Osteocyte (in vitro differentiated cells): ENCODE results near the gene EIF6. TPM values are rescaled to one million over a fixed set of nuclear protein-coding genes. Genes with fewer than 3 reads are reported as not detected.
"Not testable (repeated sequence)": the region's sequence is repeated elsewhere in the genome, so short reads cannot be mapped to it uniquely, and the experiment has no call there.

Experiments used
- DNase-seq: peaks from one replicate; pipeline ENCODE4 v3.0.0; 2021; ENCODE audit warnings: mixed read lengths; ENCODE audit not compliant: unreplicated experiment; ENCODE audit errors: extremely low spot score
- H3K27ac Mint-ChIP-seq: one replicate; pipeline ENCODE4 v1.8.0; 2021; ENCODE audit warnings: mild to moderate bottlenecking, mixed read lengths; ENCODE audit not compliant: unreplicated experiment
- H3K27me3 Mint-ChIP-seq: one replicate; pipeline ENCODE4 v1.8.0; 2021; ENCODE audit warnings: mixed read lengths; ENCODE audit not compliant: unreplicated experiment
- H3K36me3 Mint-ChIP-seq: one replicate; pipeline ENCODE4 v1.8.0; 2021; ENCODE audit warnings: mixed read lengths; ENCODE audit not compliant: unreplicated experiment
- H3K4me1 Mint-ChIP-seq: one replicate; pipeline ENCODE4 v1.8.0; 2021; ENCODE audit warnings: mixed read lengths; ENCODE audit not compliant: unreplicated experiment
- H3K4me3 Mint-ChIP-seq: one replicate; pipeline ENCODE4 v1.8.0; 2021; ENCODE audit warnings: mild to moderate bottlenecking, moderate library complexity, mixed read lengths; ENCODE audit not compliant: unreplicated experiment
- H3K9me3 Mint-ChIP-seq: one replicate; pipeline ENCODE4 v1.8.0; 2021; ENCODE audit warnings: mixed read lengths; ENCODE audit not compliant: unreplicated experiment
- CTCF ChIP-seq: fragments of 200-600 bp; sonication (generic); IDR thresholded peaks from 2 replicates; pipeline ENCODE4 v1.5.0; 2021; ENCODE audit warnings: antibody characterized with exemption, mild to moderate bottlenecking, moderate library complexity
- total RNA-seq: library from RNA; stranded (reverse); gene quantifications from 2 replicates; pipeline ENCODE4 v1.2.1, GENCODE V29; 2021

Gene EIF6
- total RNA-seq, 1 donor from 2014 or later, result 131 TPM

GRCh38 chr20:35254448-35254999 lies 30.0 kb downstream of the EIF6 start:
- H3K9me3 Mint-ChIP-seq, result no peaks in the 10 kb centered on the region
- H3K36me3 Mint-ChIP-seq, result peaks cover 7% of the 10 kb centered on the region
- H3K4me1 Mint-ChIP-seq, result peaks cover 2% of the 10 kb centered on the region
- no peak overlapping the region for H3K4me3 Mint-ChIP-seq
- H3K27me3 Mint-ChIP-seq, result no peaks in the 10 kb centered on the region
- TF ChIP-seq CTCF, result no peak
- DNase-seq, result no peak
- H3K27ac Mint-ChIP-seq, result no peak overlapping the region

- Mint-ChIP-seq H3K27me3 (no peaks in the 10 kb centered on the region), H3K4me1 (peaks cover 2% of the 10 kb centered on the region), H3K9me3 (no peaks in the 10 kb centered on the region), H3K36me3 (peaks cover 5% of the 10 kb centered on the region), H3K4me3 (no peak overlapping the region), H3K27ac (no peak overlapping the region)
- no peak for TF ChIP-seq CTCF
- DNase-seq, result no peak
These were observed 31.6 kb downstream of the EIF6 start for GRCh38 chr20:35253010-35253409.

- not testable (repeated sequence) for H3K27ac Mint-ChIP-seq, H3K36me3 Mint-ChIP-seq, H3K9me3 Mint-ChIP-seq, DNase-seq, H3K4me1 Mint-ChIP-seq, H3K4me3 Mint-ChIP-seq, H3K27me3 Mint-ChIP-seq
These were observed 32.0 kb downstream of the EIF6 start for GRCh38 chr20:35252598-35252997.

- Mint-ChIP-seq H3K36me3 (peaks cover 5% of the 10 kb centered on the region), H3K4me1 (no peaks in the 10 kb centered on the region), H3K27ac (no peak overlapping the region), H3K4me3 (no peak overlapping the region), H3K27me3 (no peaks in the 10 kb centered on the region), H3K9me3 (no peaks in the 10 kb centered on the region)
- no peak for DNase-seq
- TF ChIP-seq CTCF, result no peak
These were observed 32.5 kb downstream of the EIF6 start for GRCh38 chr20:35252037-35252461.

- no peak overlapping the region for H3K27ac Mint-ChIP-seq
- no peak overlapping the region for H3K4me3 Mint-ChIP-seq
- H3K36me3 Mint-ChIP-seq, result peaks cover 5% of the 10 kb centered on the region
- H3K4me1 Mint-ChIP-seq, result no peaks in the 10 kb centered on the region
- no peaks in the 10 kb centered on the region for H3K9me3 Mint-ChIP-seq
- no peaks in the 10 kb centered on the region for H3K27me3 Mint-ChIP-seq
- no peak for TF ChIP-seq CTCF
- DNase-seq, result no peak
These were observed 33.0 kb downstream of the EIF6 start for GRCh38 chr20:35251613-35251940.
